ENCODE data around the gene ELP5. TPM values are rescaled to one million over a fixed set of nuclear protein-coding genes. Genes with fewer than 3 reads are reported as not detected.

Gene ELP5
- total RNA-seq, 1 donor from 2014 or later, result 43.2 TPM

DNA sequence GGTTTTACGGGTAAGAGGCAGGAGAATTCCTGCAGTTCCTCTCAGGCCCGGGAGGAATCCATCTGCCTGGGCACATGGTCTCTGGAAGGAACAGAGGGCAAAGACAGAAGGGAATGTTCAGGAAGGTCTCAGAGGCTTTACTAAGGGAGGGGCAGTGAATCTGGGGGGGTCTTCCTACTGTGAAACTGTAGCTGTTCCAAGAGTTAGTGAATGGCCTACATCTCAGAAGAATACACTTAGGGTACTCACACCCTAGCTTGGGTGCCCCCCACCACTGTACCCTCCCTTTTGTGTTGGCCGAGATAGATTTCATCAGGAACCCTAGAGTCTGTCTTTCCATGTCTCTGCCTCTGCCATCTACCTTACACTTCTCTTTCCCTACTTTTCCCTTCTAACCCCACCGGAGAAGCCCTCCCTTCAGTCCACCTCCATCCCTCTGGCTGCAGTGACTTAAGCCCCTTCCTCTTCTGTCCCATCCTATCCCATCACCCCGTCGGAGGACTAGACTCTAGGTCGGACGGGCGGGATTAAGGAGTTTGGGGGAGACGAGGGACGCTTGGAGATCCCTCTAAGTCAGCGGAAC lies 32.7 kb upstream of the ELP5 start:
- DNase-seq, result no peak

DNA sequence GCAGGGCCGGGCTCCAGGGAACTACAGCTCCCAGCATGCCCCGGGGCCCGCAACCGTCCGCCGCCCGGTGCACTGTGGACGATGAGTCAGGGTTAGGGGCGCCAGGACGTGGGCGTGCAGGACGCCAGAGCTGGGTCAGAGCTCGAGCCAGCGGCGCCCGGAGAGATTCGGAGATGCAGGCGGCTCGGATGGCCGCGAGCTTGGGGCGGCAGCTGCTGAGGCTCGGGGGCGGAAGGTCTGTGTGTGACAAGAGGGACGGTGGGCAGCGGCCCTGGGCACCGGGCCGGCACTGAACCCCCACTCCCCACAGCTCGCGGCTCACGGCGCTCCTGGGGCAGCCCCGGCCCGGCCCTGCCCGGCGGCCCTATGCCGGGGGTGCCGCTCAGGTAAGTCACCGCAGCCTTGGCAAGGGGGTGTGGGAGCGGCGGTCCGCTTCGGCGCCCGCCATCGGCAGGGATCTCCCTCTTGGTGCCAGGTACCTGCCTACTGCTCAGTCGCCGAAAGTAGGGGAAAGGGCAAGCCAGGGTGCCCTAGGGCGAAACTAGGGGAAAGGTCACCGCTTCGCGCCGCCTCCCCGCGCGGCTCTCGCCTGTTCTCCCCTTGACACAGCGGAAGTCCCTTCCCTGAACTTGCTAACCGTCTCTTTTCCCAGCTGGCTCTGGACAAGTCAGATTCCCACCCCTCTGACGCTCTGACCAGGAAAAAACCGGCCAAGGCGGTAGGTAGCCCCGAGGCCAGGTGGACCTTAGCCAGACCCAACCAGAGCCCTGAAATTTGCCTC lies 32.0 kb upstream of the ELP5 start, which contains the start of the genes ACADVL and DLG4:
Gene ACADVL (plus strand): TSS at position 127 of the 781 bp plus-strand sequence. CDS start 47 bp downstream, at position 174.
Gene DLG4 (minus strand): TSS at position 25 of the 781 bp plus-strand sequence.
- DNase-seq, result peak; percentile 95

DNA sequence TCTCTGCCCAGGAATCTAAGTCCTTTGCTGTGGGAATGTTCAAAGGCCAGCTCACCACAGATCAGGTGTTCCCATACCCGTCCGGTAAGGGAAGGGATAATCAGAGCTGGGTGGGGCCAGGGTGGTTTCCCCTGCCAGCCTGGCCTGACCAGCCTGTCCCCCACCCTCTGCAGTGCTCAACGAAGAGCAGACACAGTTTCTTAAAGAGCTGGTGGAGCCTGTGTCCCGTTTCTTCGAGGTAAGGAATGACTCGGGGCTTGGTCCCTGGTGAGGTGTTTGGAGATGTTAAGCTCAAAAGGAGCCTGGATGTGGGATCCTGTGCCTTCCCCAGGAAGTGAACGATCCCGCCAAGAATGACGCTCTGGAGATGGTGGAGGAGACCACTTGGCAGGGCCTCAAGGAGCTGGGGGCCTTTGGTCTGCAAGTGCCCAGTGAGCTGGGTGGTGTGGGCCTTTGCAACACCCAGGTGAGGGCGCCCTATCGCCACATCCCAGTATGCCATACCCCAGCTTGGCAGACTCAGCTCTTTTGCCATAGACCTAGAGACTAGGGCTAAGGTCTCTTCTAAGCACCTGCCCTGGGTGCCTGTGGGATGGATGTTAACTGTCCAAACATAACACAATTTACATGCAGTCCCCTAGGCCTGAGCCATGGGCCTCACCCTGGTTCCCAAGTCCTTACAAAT lies 31.3 kb upstream of the ELP5 start:
- no peak for DNase-seq

DNA sequence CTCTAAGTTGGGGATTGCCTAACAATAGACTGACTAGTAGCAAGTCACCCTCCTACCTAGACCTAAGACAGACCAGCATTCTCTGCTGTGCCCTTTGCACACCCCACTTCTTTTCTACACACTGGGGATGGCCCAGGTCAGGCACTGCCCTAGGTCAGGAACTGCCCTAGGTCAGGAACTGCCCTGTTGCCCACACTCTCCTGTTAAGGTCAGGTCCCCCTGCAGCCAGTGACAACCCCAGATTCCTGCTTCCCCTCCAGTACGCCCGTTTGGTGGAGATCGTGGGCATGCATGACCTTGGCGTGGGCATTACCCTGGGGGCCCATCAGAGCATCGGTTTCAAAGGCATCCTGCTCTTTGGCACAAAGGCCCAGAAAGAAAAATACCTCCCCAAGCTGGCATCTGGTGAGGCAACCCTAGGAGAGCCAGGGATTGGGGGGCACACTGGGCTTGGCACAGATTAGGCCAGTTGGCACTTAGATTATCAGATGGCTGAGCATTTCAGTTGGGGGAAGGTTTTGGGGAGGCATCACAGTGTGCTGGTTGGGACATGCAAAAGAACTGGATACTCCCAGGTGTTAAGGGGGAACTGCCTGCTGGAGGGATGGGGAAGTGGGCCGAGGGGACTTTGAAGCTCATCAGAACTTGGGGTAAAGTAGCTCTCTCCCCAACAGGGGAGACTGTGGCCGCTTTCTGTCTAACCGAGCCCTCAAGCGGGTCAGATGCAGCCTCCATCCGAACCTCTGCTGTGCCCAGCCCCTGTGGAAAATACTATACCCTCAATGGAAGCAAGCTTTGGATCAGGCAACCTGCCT lies 30.5 kb upstream of the ELP5 start:
- no peak for DNase-seq

DNA sequence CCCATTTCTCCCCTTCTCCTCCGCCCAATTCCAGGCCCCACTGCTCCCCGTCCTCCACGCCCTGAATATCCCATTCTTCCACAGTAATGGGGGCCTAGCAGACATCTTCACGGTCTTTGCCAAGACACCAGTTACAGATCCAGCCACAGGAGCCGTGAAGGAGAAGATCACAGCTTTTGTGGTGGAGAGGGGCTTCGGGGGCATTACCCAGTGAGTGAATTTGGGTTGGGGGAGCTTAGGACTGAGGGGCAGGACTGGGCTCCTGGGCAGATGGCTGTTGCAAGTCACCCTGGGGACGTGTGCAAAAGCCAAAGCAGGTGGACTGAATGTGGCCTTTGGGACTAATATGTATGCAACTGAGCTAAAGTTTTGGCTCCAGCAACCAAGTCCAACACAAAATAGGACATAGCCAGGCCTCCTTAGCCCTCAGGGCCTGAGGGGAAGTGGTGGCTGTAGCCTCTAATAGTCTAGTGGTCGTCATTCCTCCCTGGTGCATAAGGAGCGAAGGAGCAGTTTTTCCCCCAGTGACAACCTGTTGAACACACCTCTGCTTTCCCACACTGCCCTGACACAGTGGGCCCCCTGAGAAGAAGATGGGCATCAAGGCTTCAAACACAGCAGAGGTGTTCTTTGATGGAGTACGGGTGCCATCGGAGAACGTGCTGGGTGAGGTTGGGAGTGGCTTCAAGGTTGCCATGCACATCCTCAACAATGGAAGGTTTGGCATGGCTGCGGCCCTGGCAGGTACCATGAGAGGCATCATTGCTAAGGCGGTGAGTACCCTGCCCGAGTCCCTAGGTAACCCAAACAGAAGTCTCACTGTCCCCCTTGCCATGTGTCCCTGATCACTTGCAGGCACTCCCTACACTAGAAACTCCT lies 29.7 kb upstream of the ELP5 start:
- no peak for DNase-seq

DNA sequence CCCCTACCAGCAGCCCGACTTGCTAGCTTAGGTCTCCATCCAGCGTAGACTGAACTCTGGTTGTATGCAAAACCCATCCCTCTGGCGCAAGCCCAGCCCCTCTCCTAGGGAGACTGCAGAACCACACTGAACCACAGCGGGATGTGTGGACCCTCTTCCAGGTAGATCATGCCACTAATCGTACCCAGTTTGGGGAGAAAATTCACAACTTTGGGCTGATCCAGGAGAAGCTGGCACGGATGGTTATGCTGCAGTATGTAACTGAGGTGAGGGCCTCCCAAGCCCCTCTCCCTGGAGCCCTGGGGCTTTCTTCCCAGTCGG lies 29.1 kb upstream of the ELP5 start:
- no peak for DNase-seq

DNA sequence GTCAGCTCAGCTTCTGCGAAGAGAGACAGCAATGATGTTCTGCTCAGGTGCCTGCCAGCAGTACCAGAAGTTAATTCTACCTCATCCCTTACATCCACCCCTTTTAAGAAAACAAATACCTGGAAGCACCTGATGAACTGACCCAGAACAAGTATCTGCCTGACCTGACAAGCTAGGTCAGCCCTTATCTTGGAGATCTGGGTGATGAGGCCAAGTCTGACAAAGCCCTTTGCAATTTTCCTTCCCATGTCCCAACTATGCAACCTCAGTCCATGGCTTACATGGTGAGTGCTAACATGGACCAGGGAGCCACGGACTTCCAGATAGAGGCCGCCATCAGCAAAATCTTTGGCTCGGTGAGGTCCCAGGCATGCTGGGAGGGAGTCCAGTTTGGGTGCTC lies 28.6 kb upstream of the ELP5 start:
- no peak for DNase-seq

DNA sequence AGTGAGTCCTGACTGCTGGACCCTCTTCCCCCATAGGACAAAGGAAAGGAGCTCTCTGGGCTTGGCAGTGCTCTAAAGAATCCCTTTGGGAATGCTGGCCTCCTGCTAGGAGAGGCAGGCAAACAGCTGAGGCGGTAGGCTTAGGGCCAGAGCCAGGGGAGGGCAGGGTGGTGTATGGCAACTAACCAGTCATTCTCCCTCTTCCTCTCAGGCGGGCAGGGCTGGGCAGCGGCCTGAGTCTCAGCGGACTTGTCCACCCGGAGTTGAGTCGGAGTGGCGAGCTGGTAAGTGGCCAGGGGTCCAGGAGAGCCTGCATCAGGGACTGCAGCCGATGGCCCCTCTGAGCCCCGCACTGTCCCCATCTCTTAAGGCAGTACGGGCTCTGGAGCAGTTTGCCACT lies 27.9 kb upstream of the ELP5 start:
- DNase-seq, result no peak

DNA sequence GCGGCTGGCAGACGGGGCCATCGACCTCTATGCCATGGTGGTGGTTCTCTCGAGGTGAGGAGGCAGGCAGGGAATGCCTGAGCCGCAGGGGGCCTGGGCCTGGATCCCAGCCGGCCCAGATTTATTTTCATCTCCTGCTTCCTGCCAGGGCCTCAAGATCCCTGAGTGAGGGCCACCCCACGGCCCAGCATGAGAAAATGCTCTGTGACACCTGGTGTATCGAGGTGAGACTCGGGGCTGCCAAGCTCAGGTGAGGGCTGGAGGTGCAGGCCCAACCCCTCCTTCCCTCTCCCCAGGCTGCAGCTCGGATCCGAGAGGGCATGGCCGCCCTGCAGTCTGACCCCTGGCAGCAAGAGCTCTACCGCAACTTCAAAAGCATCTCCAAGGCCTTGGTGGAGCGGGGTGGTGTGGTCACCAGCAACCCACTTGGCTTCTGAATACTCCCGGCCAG lies 27.3 kb upstream of the ELP5 start:
- DNase-seq, result no peak

DNA sequence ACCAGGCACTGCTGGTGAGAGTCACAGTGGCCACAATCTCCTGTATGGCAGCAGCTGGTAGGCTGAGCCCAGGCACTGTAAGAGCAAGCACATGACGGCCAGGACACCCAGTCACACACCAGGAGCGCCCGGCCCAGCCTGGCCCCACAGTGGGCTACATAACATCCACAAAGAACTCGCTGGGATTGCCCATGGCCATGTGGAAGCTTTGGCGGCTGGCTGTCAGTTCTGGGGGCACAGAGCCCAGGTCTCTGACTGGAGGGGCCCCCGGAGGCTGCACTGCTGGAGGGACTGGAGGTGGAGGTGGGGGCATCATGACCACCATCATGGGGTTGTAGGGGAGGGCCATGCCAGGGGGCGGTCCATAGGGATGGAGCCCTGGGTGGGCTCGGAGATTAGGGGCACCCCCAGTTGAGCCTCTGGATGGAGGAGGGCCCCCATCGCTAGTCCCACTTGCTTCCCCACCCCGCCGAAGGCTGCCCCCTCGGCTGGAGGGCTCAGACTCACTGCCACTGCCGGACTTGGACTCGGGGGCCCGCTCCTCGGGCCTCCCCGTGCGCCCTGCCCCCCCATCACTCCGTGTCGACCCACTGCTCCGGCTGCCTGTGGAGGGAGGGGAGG lies 26.2 kb upstream of the ELP5 start:
- DNase-seq, result no peak

DNA sequence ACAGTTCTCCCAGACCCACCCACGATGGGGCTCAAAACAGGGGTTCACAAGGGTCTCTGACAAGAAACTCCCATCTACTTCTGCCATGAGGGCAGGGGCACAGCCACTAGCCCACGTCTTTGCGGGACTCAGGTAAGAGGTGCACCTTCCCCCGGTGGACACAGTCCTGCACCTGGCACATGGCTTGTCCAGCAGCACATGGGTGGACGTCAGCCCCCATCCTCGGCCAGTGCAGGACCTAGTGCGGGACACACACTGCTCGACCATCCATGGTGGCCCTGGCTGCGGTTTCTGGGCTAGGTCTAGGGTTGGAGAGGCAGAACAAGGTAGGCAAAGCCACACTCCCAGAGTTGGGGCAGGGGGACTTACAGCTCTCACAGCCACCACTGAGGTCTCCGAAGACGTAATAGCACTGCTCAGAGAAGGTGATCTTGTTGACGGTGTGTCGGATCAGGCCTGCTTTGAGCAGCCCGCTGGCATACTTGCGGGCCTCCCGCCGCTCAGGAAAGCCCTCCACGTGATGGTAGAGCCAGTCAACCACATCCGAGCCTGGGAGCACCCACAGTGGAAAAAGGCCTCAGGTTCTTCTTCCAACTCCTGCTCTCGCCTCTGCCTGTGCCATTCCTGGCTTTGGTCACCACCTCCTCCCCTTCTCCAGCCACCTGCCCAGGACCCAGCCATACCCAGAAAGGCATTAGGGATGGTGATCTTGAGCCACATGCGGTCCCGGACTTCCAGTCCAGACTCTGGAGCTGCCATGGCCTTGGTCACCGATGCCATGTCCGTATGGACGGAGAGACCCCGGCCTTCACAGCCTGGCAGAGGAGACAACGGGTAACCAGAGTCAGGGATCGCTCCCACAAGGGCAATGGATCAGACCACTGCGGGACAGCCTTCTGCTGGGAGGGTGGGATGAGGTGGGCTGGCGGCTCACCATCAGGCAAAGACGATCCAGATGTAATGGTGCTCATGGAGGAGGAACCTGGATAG lies 25.0 kb upstream of the ELP5 start:
- DNase-seq, result no peak

DNA sequence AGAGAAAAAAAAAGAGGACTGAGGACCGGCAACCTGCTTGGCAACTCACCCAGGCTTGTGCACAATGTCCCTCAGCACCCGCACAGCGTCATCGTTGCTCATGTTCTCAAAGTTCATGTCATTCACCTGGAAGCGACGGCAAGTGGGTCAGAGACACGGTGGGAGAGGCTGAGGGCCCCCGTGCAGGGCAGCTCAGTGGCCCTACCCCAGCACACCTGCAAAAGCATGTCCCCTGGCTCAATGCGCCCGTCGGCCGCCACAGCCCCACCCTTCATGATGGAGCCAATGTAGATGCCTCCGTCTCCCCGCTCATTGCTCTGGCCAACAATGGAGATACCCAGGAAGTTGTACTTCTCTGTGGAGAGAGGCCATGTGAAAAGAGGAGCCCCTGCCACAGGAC lies 23.1 kb upstream of the ELP5 start:
- DNase-seq, result no peak

DNA sequence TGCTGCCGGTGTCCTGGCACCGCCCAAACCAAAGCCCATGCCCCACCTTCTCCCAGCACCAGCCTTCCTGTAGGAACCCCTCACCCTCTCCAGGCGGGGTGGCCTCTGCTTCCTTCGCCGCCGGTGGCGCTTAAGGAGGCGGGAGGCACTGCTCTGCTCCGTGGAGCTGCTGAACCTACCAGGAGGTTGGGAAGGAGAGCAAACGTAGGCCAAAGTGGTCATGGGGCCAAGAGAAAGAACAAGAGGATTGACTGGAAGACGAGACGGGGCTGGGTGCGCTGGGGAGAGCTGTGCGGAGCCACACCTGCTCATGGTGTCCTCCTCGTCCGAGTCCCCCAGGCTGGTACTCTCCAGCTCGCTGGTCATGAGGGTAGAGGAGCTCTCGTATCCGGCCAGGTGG lies 22.5 kb upstream of the ELP5 start:
- no peak for DNase-seq

DNA sequence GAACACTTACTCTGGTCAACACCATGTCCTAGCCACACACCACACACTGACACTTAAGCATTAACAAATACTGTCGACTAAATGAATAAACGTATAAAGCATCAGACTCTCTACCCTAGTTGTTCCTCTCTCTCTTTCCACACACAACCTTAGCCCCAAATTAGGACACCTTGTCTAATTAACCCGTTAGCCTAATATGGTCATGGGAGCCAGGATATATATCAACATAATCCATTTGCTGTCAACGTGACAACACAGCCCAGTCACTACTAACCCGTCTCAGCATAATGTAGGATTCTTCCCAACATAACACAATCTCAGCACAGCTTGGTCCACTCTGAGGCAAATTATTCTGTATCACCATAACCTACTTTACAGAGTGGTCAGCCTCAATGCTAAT lies 19.9 kb upstream of the ELP5 start:
- DNase-seq, result no peak

DNA sequence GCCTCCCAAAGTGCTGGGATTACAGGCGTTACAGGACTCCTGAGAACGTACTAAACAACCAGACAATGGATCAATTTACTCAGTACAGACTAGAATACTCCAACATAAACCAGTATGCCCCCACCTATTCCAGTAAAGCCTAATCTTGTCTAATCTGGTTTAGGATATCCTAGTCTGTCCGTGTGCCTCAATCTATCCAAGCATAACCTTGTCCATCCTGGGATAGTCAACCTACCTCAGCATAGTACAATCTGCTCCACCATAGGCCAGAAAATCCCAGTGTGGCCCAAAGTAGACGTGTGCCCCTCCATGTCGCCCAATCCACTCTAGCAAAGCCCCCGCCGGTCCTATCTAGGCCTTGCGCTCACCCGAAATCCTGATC lies 18.3 kb upstream of the ELP5 start:
- DNase-seq, result no peak

DNA sequence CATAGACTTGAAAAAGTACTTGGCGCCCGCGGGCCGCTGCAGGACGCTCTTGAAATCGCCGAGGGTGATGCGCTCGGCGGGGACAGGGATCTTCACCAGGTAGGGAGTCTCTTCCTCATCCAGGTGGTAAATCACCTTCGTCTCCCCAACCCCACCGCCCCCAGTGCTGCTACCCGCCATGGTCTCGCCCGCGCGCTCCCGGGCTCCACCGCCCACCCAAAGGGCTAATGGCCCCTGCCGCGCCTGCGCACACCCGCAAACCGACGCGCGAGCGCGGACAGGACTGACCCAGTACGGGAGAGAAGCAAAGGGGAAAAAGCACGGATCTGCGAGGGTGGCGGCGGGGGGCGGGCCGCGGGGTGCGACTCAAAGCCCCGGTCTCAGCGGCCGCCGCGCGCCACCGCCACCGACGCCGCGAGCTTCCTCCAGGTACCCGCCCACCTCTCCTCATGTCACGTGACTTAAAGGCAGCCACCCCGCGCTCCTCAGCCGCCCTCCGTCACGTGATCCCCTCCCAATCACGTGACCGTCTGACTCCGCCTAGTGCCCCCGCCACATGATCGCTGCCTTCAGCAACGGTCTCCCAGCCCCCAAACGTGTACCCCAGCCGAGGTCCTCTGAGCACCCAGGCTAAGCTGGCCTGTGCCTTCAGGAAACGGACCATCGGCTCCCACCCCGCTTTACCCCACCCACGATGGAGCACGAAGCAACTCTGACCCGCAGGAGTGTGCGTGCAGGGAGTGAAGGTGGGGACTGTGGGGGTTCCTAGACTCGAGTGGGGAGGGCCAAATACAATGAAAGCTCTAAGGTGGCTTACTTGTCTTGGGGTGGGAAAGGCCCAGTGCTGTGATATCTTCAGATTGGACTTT lies 17.7 kb upstream of the ELP5 start, which contains the start of gene DVL2:
Gene DVL2 (minus strand): TSS at position 435 of the 869 bp plus-strand sequence. CDS start 255 bp downstream, at position 180.
- DNase-seq, result peak; percentile 98

DNA sequence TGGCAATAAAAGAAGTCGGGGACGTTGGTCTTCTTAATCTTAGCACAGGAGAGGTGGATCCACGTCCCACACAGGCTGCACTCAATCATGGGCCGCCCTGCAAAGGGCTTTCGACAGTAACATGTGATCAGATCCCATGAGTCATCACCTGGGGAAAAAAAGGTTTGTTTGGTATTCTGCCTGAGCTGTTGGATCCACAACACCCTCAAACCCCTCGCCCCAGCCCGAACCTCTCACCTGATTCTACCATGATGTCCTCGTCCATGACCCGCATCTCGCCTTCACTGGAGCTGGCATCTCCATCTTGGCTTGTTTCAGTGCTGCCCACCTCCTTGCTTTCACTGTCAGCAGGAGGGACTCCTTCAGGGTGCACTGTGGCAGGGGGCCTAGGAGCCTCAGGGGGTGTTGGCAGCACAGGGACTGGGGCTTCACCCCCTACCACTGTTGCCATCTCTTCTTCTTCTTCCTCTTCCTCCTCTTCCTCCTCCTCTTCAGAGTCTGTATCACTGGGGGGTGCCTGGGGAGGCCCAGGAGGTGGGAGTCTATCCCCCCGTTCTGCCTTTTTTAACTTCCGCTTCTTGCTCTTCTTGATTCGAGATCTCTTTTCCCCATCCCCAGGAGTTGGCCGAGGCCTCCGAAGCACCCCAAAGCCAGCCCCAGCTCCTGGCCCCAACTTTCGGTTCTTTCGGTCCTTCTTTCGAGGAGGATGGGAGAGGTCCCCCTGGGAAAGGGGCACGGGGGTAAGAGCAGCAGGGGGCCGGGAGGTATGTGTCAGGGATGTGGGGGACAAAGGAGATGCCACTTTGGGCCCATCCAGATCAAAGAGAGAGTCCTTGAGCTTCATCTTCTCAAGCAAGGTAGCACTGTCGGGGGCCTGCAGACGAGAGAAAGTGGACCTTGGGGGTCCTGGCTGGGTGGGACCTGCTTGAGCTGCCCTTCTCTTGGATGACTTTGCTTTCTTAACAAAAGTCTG lies 16.0 kb upstream of the ELP5 start:
- DNase-seq, result no peak

All from tongue (tissue), 2 donors.